Esophagus muscularis mucosa (tissue), 3 donors: ENCODE data around the gene PLAAT3.

Experiments used
- CTCF ChIP-seq, 3 experiments: fragments of 200-600 bp in 2 of 3; fragments of 450-650 bp in 1 of 3; sonication (generic) in 2 of 3; IDR thresholded peaks; one replicate each; pipeline ENCODE4 v1.5.1; 2017 to 2019; ENCODE audit warnings: antibody characterized with exemption in 3 of 3, mild to moderate bottlenecking in 2 of 3, moderate library complexity in 1 of 3
- POLR2A ChIP-seq: fragments of 450-650 bp; IDR thresholded peaks from one replicate; pipeline ENCODE4 v1.6.1; 2017; ENCODE audit warnings: antibody characterized with exemption, moderate library complexity, mild to moderate bottlenecking, low read depth
- POLR2AphosphoS5 ChIP-seq, 2 donors: sonication (generic); formaldehyde crosslinking; IDR thresholded peaks; one replicate each; pipeline ENCODE4 v1.6.1; 2017; ENCODE audit warnings: antibody characterized with exemption in 2 of 2

- TF ChIP-seq POLR2A (no peak), CTCF (IDR thresholded peaks at IDR 0.05) (peak; percentile 23 to 47 (median 31)), POLR2AphosphoS5 (IDR thresholded peaks at IDR 0.05) (no peak)
These were observed 21.2 kb downstream of the PLAAT3 start for GRCh38 chr11:63592975-63593395.
